ENCODE results near the gene PCNX2.

GRCh38 chr1:233246965-233247364, 48.6 kb downstream of the PCNX2 start:
- TF ChIP-seq, protein P1, sequence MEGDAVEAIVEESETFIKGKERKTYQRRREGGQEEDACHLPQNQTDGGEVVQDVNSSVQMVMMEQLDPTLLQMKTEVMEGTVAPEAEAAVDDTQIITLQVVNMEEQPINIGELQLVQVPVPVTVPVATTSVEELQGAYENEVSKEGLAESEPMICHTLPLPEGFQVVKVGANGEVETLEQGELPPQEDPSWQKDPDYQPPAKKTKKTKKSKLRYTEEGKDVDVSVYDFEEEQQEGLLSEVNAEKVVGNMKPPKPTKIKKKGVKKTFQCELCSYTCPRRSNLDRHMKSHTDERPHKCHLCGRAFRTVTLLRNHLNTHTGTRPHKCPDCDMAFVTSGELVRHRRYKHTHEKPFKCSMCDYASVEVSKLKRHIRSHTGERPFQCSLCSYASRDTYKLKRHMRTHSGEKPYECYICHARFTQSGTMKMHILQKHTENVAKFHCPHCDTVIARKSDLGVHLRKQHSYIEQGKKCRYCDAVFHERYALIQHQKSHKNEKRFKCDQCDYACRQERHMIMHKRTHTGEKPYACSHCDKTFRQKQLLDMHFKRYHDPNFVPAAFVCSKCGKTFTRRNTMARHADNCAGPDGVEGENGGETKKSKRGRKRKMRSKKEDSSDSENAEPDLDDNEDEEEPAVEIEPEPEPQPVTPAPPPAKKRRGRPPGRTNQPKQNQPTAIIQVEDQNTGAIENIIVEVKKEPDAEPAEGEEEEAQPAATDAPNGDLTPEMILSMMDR (conservative IDR thresholded peaks at IDR 0.05; ENCODE audit: low read depth, low read length) = no peak
- no peak for TF ChIP-seq EZH2 (IDR thresholded peaks at IDR 0.05; ENCODE audit: borderline replicate concordance, low read depth, low read length, poor library complexity, severe bottlenecking)
